Fibroblast of the aortic adventitia (primary cell): Measurements from ENCODE around the gene TAMALIN. TPM values are rescaled to one million over a fixed set of nuclear protein-coding genes. Genes with fewer than 3 reads are reported as not detected.
A peak's percentile ranks its signal among the peaks of the same experiment; 100 is the strongest.

ENCODE experiments used
- DNase-seq: peaks from one replicate; pipeline ENCODE4 v3.0.0-alpha.2; 2010; ENCODE audit warnings: low read depth
- H3K4me3 ChIP-seq: 2 replicates; pipeline ENCODE4 v1.5.1; 2011; ENCODE audit warnings: low read depth, mild to moderate bottlenecking, control low read depth, low read length, moderate library complexity
- CTCF ChIP-seq: IDR thresholded peaks from 2 replicates; pipeline ENCODE4 v1.5.1; 2011; ENCODE audit warnings: mild to moderate bottlenecking, low read length, control low read depth, inconsistent platforms; ENCODE audit not compliant: insufficient read depth
- total RNA-seq: library from RNA; depleted of rRNA; stranded (reverse); fragments of >200 nt; gene quantifications from 2 replicates; pipeline ENCODE4 v1.2.3, GENCODE V29; 2012; ENCODE audit warnings: low replicate concordance

The TAMALIN gene
- total RNA-seq, 1 donor = 7.3 TPM

- TF ChIP-seq CTCF = no peak
- DNase-seq = peak; percentile 70
- H3K4me3 ChIP-seq = peak overlapping the region; percentile 14
Measured at GRCh38 chr12:52053536-52054209, 46.9 kb downstream of the TAMALIN start.

- DNase-seq = peak; percentile 68
- TF ChIP-seq CTCF = no peak
- H3K4me3 ChIP-seq = no peak overlapping the region
Measured at GRCh38 chr12:52054231-52054832, 47.6 kb downstream of the TAMALIN start.

- peak; percentile 59 for DNase-seq
- no peak overlapping the region for H3K4me3 ChIP-seq
- TF ChIP-seq CTCF = no peak
Measured at GRCh38 chr12:52054833-52055730, 48.3 kb downstream of the TAMALIN start.

- peak; percentile 59 for DNase-seq
- H3K4me3 ChIP-seq = no peak overlapping the region
Measured at GRCh38 chr12:52055731-52056711, 49.3 kb downstream of the TAMALIN start.

GRCh38 chr12:52056801-52057637 lies 50.3 kb downstream of the TAMALIN start:
- TF ChIP-seq CTCF = no peak
- peak; percentile 84 for DNase-seq
- no peak overlapping the region for H3K4me3 ChIP-seq

More at GRCh38 chr12:52055731-52056711, 49.3 kb downstream of the TAMALIN start:
- TF ChIP-seq CTCF = no peak
